Endothelial cell of umbilical vein (primary cell): ENCODE measurements around the gene GPX1. TPM values are rescaled to one million over a fixed set of nuclear protein-coding genes. Genes with fewer than 3 reads are reported as not detected.
A peak's percentile ranks its signal among the peaks of the same experiment; 100 is the strongest.

Experiments used
- BruUV-seq: library from RNA; stranded (reverse); fragments of 400-500 nt; replicated peaks from 2 replicates; lab custom pipeline; 2021; lab: Mats Ljungman, UMichigan
- CTCF ChIA-PET: fragments of 300-600, 350-600 bp; sonication (Branson Sonifier 250); formaldehyde crosslinking; loops from one replicate; lab custom pipeline; 2021; ENCODE audit warnings: antibody characterized with exemption, inconsistent platforms; lab: Charles Lee
- POLR2A ChIA-PET: fragments of 300-600, 350-600 bp; sonication (Branson Sonifier 250); formaldehyde crosslinking; loops from one replicate; lab custom pipeline; 2021; ENCODE audit warnings: antibody characterized with exemption, inconsistent platforms; lab: Charles Lee
- DNase-seq: peaks from one replicate; pipeline ENCODE4 v3.0.0-alpha.2; 2011; ENCODE audit warnings: low read depth, low spot score
- FAIRE-seq: peaks from 2 replicates; lab custom pipeline; 2011; peaks lifted over from hg19 to GRCh38; lab: Jason Lieb, UNC
- H2AFZ ChIP-seq: 2 replicates; pipeline ENCODE4 v1.6.0; 2012; ENCODE audit warnings: low read depth, low read length, control low read depth, inconsistent platforms
- H3K27ac ChIP-seq: 2 replicates; pipeline ENCODE4 v1.5.1; 2011; ENCODE audit warnings: low read depth, mild to moderate bottlenecking, control low read depth, low read length, moderate library complexity; ENCODE audit not compliant: insufficient read depth
- H3K27me3 ChIP-seq, 2 experiments: 2 replicates each; pipeline versions ENCODE4 v1.6.0 to v1.6.1; 2011; ENCODE audit warnings: low read length in 2 of 2, mixed read lengths in 1 of 2; ENCODE audit not compliant: control insufficient read depth in 2 of 2, insufficient read depth in 2 of 2
- H3K36me3 ChIP-seq, 2 experiments: 2 replicates in 1 of 2; 3 replicates in 1 of 2; pipeline ENCODE4 v1.5.1; 2011; ENCODE audit warnings: low read length in 2 of 2, mild to moderate bottlenecking in 1 of 2, moderate library complexity in 1 of 2; ENCODE audit not compliant: control insufficient read depth in 2 of 2, insufficient read depth in 2 of 2; ENCODE audit errors: extremely low read depth in 1 of 2
- H3K4me1 ChIP-seq: 3 replicates; pipeline ENCODE4 v1.5.1; 2011; ENCODE audit warnings: mild to moderate bottlenecking, low read length; ENCODE audit not compliant: control insufficient read depth, insufficient read depth; ENCODE audit errors: extremely low read depth
- H3K4me2 ChIP-seq: 2 replicates; pipeline ENCODE4 v1.6.1; 2011; ENCODE audit warnings: low read length, control low read depth, mixed read lengths; ENCODE audit not compliant: insufficient read depth
- H3K4me3 ChIP-seq, 3 experiments: fragments of 200-600 bp in 1 of 3; sonication (generic), shearing (Covaris generic) in 1 of 3; replicated peaks in 1 of 3; 2 replicates each; pipeline ENCODE4 v1.5.1; 2011 to 2016; ENCODE audit warnings: control low read depth in 3 of 3, low read length in 3 of 3, mild to moderate bottlenecking in 2 of 3, inconsistent platforms in 1 of 3, low read depth in 1 of 3, moderate library complexity in 1 of 3; ENCODE audit not compliant: insufficient read depth in 1 of 3
- H3K79me2 ChIP-seq: 2 replicates; pipeline ENCODE4 v1.6.0; 2012; ENCODE audit warnings: low read length, inconsistent platforms; ENCODE audit not compliant: control insufficient read depth, insufficient read depth
- H3K9ac ChIP-seq: replicated peaks from 2 replicates; pipeline ENCODE3; 2011; ENCODE audit warnings: low read length, control low read depth; ENCODE audit not compliant: insufficient read depth; ENCODE audit errors: extremely low read depth
- H3K9me1 ChIP-seq: replicated peaks from 3 replicates; pipeline ENCODE4 v1.6.0; 2011; ENCODE audit warnings: mild to moderate bottlenecking, low read length; ENCODE audit not compliant: control insufficient read depth, insufficient read depth; ENCODE audit errors: extremely low read depth
- H3K9me3 ChIP-seq: replicated peaks from 2 replicates; pipeline ENCODE4 v1.5.1; 2012; ENCODE audit warnings: low read length, inconsistent platforms; ENCODE audit not compliant: control insufficient read depth, insufficient read depth
- H4K20me1 ChIP-seq: replicated peaks from 2 replicates; pipeline ENCODE3; 2011; ENCODE audit warnings: mild to moderate bottlenecking, low read length; ENCODE audit not compliant: control insufficient read depth, insufficient read depth; ENCODE audit errors: extremely low read depth
- CTCF ChIP-seq, 2 donors: IDR thresholded peaks; 1 replicate in 1 of 2; 2 replicates in 1 of 2; pipeline ENCODE4 v1.5.1; 2011; ENCODE audit warnings: low read length in 2 of 2, mild to moderate bottlenecking in 2 of 2, moderate library complexity in 2 of 2, control low read depth in 1 of 2, inconsistent platforms in 1 of 2, low read depth in 1 of 2; ENCODE audit not compliant: insufficient read depth in 1 of 2; ENCODE audit errors: extremely low read depth in 1 of 2
- EZH2 ChIP-seq: IDR thresholded peaks from 2 replicates; pipeline ENCODE4 v1.6.1; 2012; ENCODE audit warnings: borderline replicate concordance, low read depth, mild to moderate bottlenecking, moderate library complexity, low read length, inconsistent platforms; ENCODE audit not compliant: severe bottlenecking
- FOS ChIP-seq: IDR thresholded peaks from 2 replicates; pipeline ENCODE4 v1.6.1; 2011; ENCODE audit warnings: mild to moderate bottlenecking, low read length, moderate library complexity, borderline replicate concordance; ENCODE audit not compliant: insufficient read depth
- GATA2 ChIP-seq: IDR thresholded peaks from 2 replicates; pipeline ENCODE4 v1.7.0; 2011; ENCODE audit warnings: low read depth, mild to moderate bottlenecking, moderate library complexity, mixed read lengths, low read length; ENCODE audit not compliant: insufficient read length, insufficient read depth
- JUN ChIP-seq: IDR thresholded peaks from 2 replicates; pipeline ENCODE4 v1.6.1; 2011; ENCODE audit warnings: borderline replicate concordance, low read depth; ENCODE audit not compliant: insufficient read length, insufficient read depth
- MAX ChIP-seq: IDR thresholded peaks from 2 replicates; pipeline ENCODE4 v1.6.1; 2011; ENCODE audit not compliant: insufficient read depth, insufficient read length
- MYC ChIP-seq: IDR thresholded peaks from one replicate; pipeline ENCODE4 v1.6.1; 2011; ENCODE audit warnings: mild to moderate bottlenecking, low read depth, low read length
- POLR2A ChIP-seq: IDR thresholded peaks from 2 replicates; pipeline ENCODE4 v1.6.1; 2012; ENCODE audit warnings: low read depth, mild to moderate bottlenecking, control low read depth, low read length
- POLR2AphosphoS5 ChIP-seq: IDR thresholded peaks from 2 replicates; pipeline ENCODE4 v1.6.1; 2012; ENCODE audit warnings: low read depth, mild to moderate bottlenecking, control low read depth, low read length, moderate library complexity; ENCODE audit not compliant: insufficient read depth
- dilution Hi-C: fragments of 300-500 bp; cut with MboI; formaldehyde crosslinking; loops from one replicate; pipeline ENCODE4 v1.15.0; 2019; ENCODE audit warnings: low sequenced_read_pairs; ENCODE audit not compliant: extremely low pct_ligation_motif_present
- intact Hi-C: fragments of 100-400 bp; cut with micrococcal nuclease; formaldehyde crosslinking; loops from one replicate; pipeline ENCODE4 v1.10.0; 2022
- polyA plus RNA-seq, 4 experiments: library from polyadenylated mRNA; depleted of rRNA in 3 of 4; stranded (reverse) in 3 of 4; unstranded in 1 of 4; fragments of >200 nt; gene quantifications; 2 replicates each; pipeline versions ENCODE4 v1.2.1 to v1.2.3, GENCODE V29; 2011 to 2012; ENCODE audit warnings: missing spikeins in 1 of 4
- total RNA-seq: library from RNA; stranded (reverse); gene quantifications from 2 replicates; pipeline ENCODE4 v1.2.3, GENCODE V29; 2021

GPX1 gene
- total and polyA plus RNA-seq, 2 donors (not counting 3 experiments of a cell fraction or from before 2014, with no cell fraction given), result 461 to 1,348 TPM

DNA sequence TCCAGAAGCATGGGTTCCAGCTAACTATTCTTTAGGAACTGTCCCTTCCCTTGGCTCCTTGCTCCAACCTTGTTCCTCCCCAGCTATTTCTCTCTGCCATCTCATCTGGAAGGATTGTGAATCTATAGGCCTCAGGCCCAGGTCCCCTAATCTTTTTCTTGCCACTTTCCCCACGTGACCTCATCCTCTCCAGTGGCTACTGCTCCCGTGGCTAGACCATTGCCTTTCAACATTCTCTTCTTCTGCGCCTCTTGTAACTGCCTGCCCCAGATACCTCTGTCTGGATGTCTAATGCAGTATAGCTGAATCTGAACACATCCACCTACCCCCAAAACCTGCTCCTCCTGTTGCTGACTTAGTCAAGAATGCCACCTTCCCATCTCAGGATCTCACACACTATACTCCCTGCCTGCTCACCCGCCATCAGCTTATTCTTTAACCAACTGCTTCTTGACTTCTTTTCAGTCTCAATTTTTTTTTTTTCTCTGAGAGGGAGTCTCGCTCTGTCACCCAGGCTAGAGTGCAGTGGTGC lies 5.2 kb downstream of the GPX1 start:
- H4K20me1 ChIP-seq, result no peaks in the 10 kb centered on the region
- dilution Hi-C loops (no loop called here), intact Hi-C loops (no loop called here)
- peak; percentile 22 for TF ChIP-seq POLR2AphosphoS5
- no peak for TF ChIP-seq MAX
- peaks cover 5 to 6% of the 10 kb centered on the region in 2 experiments for H3K36me3 ChIP-seq
- H3K27me3 ChIP-seq, result no peaks in the 10 kb centered on the region
- H3K9me3 ChIP-seq, result no peaks in the 10 kb centered on the region
- H3K4me1 ChIP-seq, result peaks cover 29% of the 10 kb centered on the region
- peaks cover 18% of the 10 kb centered on the region for H3K79me2 ChIP-seq
- no peak overlapping the region for H3K9ac ChIP-seq
- no peak overlapping the region for H3K4me2 ChIP-seq
- no peak overlapping the region for H2AFZ ChIP-seq
- no TSS peak for BruUV-seq
- ChIA-PET POLR2A (no interaction called here), CTCF (interaction anchor here (1.9 to 3.8 kb wide), 2 partner anchors 13 to 96 kb away, joined by 8 to 24 read pairs; partner anchors contain the start of gene USP4)
- H3K9me1 ChIP-seq, result no peaks in the 10 kb centered on the region
- H3K27ac ChIP-seq, result no peak overlapping the region
- no peak overlapping the region for H3K4me3 ChIP-seq
- DNase-seq (no peak), FAIRE-seq (no peak)

GRCh38 chr3:49352281-49352680 lies 5.9 kb downstream of the GPX1 start:
- Histone ChIP-seq H2AFZ (no peak overlapping the region), H4K20me1 (no peaks in the 10 kb centered on the region), H3K27me3 (no peaks in the 10 kb centered on the region), H3K27ac (peak overlapping the region; percentile 43), H3K4me1 (peaks cover 29% of the 10 kb centered on the region), H3K79me2 (peaks cover 11% of the 10 kb centered on the region), H3K4me2 (no peak overlapping the region), H3K9ac (no peak overlapping the region), H3K9me1 (no peaks in the 10 kb centered on the region), H3K9me3 (no peaks in the 10 kb centered on the region), H3K36me3 (peaks cover 5 to 6% of the 10 kb centered on the region in 2 experiments), H3K4me3 (no peak overlapping the region)
- dilution Hi-C loops (no loop called here), intact Hi-C loops (no loop called here)
- no TSS peak for BruUV-seq
- ChIA-PET CTCF (interaction anchor here (1.9 to 3.8 kb wide), 2 partner anchors 13 to 97 kb away, joined by 8 to 24 read pairs; partner anchors contain the start of gene USP4), POLR2A (no interaction called here)
- no peak for TF ChIP-seq CTCF (IDR thresholded peaks at IDR 0.05; ENCODE audit: extremely low read depth in 1 of 2, insufficient read depth in 1 of 2, low read depth in 1 of 2, low read length in 2 of 2)
- TF ChIP-seq POLR2A, result no peak
- peak; percentile 2 for TF ChIP-seq POLR2AphosphoS5
- no peak for TF ChIP-seq JUN
- no peak for TF ChIP-seq EZH2
- TF ChIP-seq MYC, result no peak
- TF ChIP-seq FOS, result no peak
- TF ChIP-seq GATA2, result no peak
- peak; percentile 52 for DNase-seq
- FAIRE-seq, result peak; percentile 21
